SH-SY5Y (cell line): ENCODE results near the gene PKD2L1.

Experiments
- GATA2 ChIP-seq: IDR thresholded peaks from 2 replicates; pipeline ENCODE4 v1.6.1; 2011; ENCODE audit warnings: mild to moderate bottlenecking, low read depth, low read length
- GATA3 ChIP-seq: IDR thresholded peaks from 2 replicates; pipeline ENCODE4 v1.6.1; 2011; ENCODE audit warnings: low read depth, mild to moderate bottlenecking, low read length, moderate library complexity

GRCh38 chr10:100353770-100354485 is 23.9 kb upstream of the PKD2L1 start:
- no peak for TF ChIP-seq GATA3
- TF ChIP-seq GATA2, result no peak
